AG04450 (cell line): ENCODE results near the gene C1orf50. TPM values are rescaled to one million over a fixed set of nuclear protein-coding genes. Genes with fewer than 3 reads are reported as not detected.

Experiments
- CTCF ChIA-PET: fragments of 300-600, 350-600 bp; formaldehyde crosslinking; extraction: SDS; loops from one replicate; lab custom pipeline; 2022; ENCODE audit warnings: antibody characterized with exemption, inconsistent platforms; lab: Charles Lee
- POLR2A ChIA-PET: fragments of 350-600 bp; formaldehyde crosslinking; extraction: SDS; loops from one replicate; lab custom pipeline; 2021; ENCODE audit warnings: antibody characterized with exemption, inconsistent platforms; lab: Yijun Ruan, JAX
- DNase-seq: peaks from one replicate; pipeline ENCODE4 v3.0.0-alpha.2; 2011; ENCODE audit warnings: low read depth, low spot score
- H3K27ac ChIP-seq: one replicate; pipeline ENCODE4 v1.5.1; 2012; ENCODE audit warnings: low read depth, low read length, control low read depth
- H3K27me3 ChIP-seq: one replicate; pipeline ENCODE4 v1.6.0; 2012; ENCODE audit warnings: low read length; ENCODE audit not compliant: control insufficient read depth, insufficient read depth
- H3K4me3 ChIP-seq: 2 replicates; pipeline ENCODE4 v1.5.1; 2011; ENCODE audit warnings: mild to moderate bottlenecking, low read depth, low read length, control low read depth
- H3K9me3 ChIP-seq: 2 replicates; pipeline ENCODE4 v1.5.1; 2012; ENCODE audit warnings: low read length; ENCODE audit not compliant: control insufficient read depth, insufficient read depth
- CTCF ChIP-seq: IDR thresholded peaks from 2 replicates; pipeline ENCODE4 v1.5.1; 2011; ENCODE audit warnings: low read depth, low read length, control low read depth, inconsistent platforms
- polyA plus RNA-seq: library from polyadenylated mRNA; depleted of rRNA; stranded (reverse); fragments of >200 nt; gene quantifications from 2 replicates; pipeline ENCODE4 v1.2.3, GENCODE V29; 2011

Gene C1orf50
- polyA plus RNA-seq, 1 experiment: 6.4 TPM

- H3K4me3 ChIP-seq: no peak overlapping the region
- H3K9me3 ChIP-seq: no peaks in the 10 kb centered on the region
- CTCF ChIA-PET: interaction anchor here (1.2 to 3.3 kb wide), 3 partner anchors 26 to 253 kb away, joined by 4 to 18 read pairs (median 5); partner anchors contain the start of gene ZNF691
- POLR2A ChIA-PET: no interaction called here
- TF ChIP-seq CTCF: no peak
- no peaks in the 10 kb centered on the region for H3K27me3 ChIP-seq
- no peak overlapping the region for H3K27ac ChIP-seq
- DNase-seq: no peak
These were observed 53.8 kb downstream of the C1orf50 start for GRCh38 chr1:42820813-42821212.

- no peak overlapping the region for H3K27ac ChIP-seq
- ChIA-PET CTCF (interaction anchor here (0.6 to 3.3 kb wide), 4 partner anchors 25 to 252 kb away, joined by 3 to 18 read pairs (median 4); partner anchors contain the start of gene ZNF691), POLR2A (interaction anchor here (0.6 to 0.7 kb wide), 3 partner anchors 15 to 497 kb away, joined by 4 read pairs; no protein-coding TSS in a partner anchor)
- no peak for TF ChIP-seq CTCF
- H3K9me3 ChIP-seq: no peaks in the 10 kb centered on the region
- no peaks in the 10 kb centered on the region for H3K27me3 ChIP-seq
- no peak overlapping the region for H3K4me3 ChIP-seq
- DNase-seq: no peak
These were observed 54.6 kb downstream of the C1orf50 start for GRCh38 chr1:42821690-42822089.

GRCh38 chr1:42822800-42823392 is 55.8 kb downstream of the C1orf50 start:
- TF ChIP-seq CTCF: no peak
- ChIA-PET CTCF (interaction anchor here (0.9 to 3.3 kb wide), 2 partner anchors 23 to 45 kb away, joined by 3 to 18 read pairs; partner anchors contain the start of gene ZNF691), POLR2A (no interaction called here)
- no peak for DNase-seq
- Histone ChIP-seq H3K9me3 (no peaks in the 10 kb centered on the region), H3K4me3 (no peak overlapping the region), H3K27me3 (no peaks in the 10 kb centered on the region), H3K27ac (no peak overlapping the region)

GRCh38 chr1:42824481-42825035 is 57.5 kb downstream of the C1orf50 start:
- Histone ChIP-seq H3K27me3 (no peaks in the 10 kb centered on the region), H3K27ac (no peak overlapping the region), H3K4me3 (no peak overlapping the region), H3K9me3 (no peaks in the 10 kb centered on the region)
- DNase-seq: no peak
- CTCF ChIA-PET: interaction anchor here (1.3 to 2.3 kb wide), 2 partner anchors 22 to 59 kb away, joined by 3 to 8 read pairs; partner anchors contain the start of gene ZNF691
- POLR2A ChIA-PET: interaction anchor here (1.5 kb wide), 1 partner anchor 22 kb away, joined by 4 read pairs; the partner anchor contains the start of gene ZNF691
- TF ChIP-seq CTCF: no peak
